ENCODE data around the gene TMEM198.

DNA sequence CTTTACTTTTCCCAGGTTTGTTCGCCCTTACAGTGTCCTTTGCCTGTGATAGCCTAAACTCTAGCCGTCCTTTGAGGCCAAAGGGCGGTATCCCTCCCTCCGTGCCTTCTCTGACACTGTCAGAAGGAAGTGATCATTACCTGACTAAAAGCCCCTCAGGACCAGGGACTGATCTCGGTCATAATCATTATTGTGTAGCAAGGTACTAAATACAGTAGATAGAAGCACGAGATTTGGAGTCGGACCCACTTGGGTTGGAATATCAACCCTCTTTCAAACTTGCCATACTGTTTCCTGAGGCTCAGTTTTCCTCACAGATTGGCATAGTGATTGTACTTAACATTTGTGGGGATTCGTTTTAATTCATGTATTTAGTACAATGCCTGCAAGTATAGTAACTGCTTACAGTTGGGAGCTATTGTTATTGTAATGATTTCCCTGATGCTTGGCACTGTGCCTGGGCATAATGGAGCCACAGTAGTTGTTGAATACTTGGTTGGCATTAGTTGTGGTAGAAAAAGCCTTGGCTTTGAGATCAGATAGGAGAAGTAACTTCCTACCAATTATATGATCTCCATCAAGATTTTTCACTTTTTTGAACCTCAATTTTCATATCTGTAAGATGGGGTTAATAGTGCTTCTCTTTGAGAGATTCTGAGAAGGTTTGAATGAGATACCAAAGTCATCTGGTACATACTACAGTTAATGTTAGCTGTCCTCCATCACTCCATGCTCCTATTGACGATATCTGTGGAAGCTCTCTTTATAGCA is 54.7 kb downstream of the TMEM198 start:
- TF ChIP-seq EZH2 (IDR thresholded peaks at IDR 0.05; ENCODE audit: insufficient read depth, poor library complexity, severe bottlenecking) (no peak), EZH2phosphoT487 (IDR thresholded peaks at IDR 0.05; ENCODE audit: insufficient read depth, low read depth) (no peak)

Data from GM23248 (cell line).